Transverse colon (tissue), 4 donors: Measurements from ENCODE around the gene TOGARAM2. TPM values are rescaled to one million over a fixed set of nuclear protein-coding genes. Genes with fewer than 3 reads are reported as not detected.

Source experiments
- DNase-seq: peaks from one replicate; pipeline ENCODE4 v3.0.0-alpha.2; 2019
- H3K27ac ChIP-seq, 4 donors: fragments of 200-600 bp; sonication (generic); 2 replicates each; pipeline ENCODE4 v1.5.1; 2016 to 2018; ENCODE audit warnings: inconsistent platforms in 4 of 4
- H3K27me3 ChIP-seq: fragments of 200-600 bp; sonication (generic); 2 replicates; pipeline ENCODE4 v1.5.1; 2017; ENCODE audit warnings: inconsistent platforms
- H3K36me3 ChIP-seq, 4 donors: fragments of 200-600 bp; sonication (generic); 2 replicates each; pipeline ENCODE4 v1.5.1; 2017 to 2019; ENCODE audit warnings: inconsistent platforms in 4 of 4
- H3K4me1 ChIP-seq, 4 donors: fragments of 200-600 bp; sonication (generic); 2 replicates each; pipeline ENCODE4 v1.5.1; 2017 to 2020; ENCODE audit warnings: inconsistent platforms in 4 of 4
- H3K4me3 ChIP-seq, 4 donors: fragments of 200-600 bp; sonication (generic); 1 replicate in 1 of 4; 2 replicates in 3 of 4; pipeline versions ENCODE4 v1.5.1 to v1.6.1; 2017 to 2019; ENCODE audit warnings: inconsistent platforms in 4 of 4
- H3K9me3 ChIP-seq, 2 donors: fragments of 200-600 bp; sonication (generic); 2 replicates each; pipeline ENCODE4 v1.5.1; 2017 to 2019; ENCODE audit warnings: inconsistent platforms in 2 of 2
- EP300 ChIP-seq: sonication (generic); formaldehyde crosslinking; IDR thresholded peaks from one replicate; pipeline ENCODE4 v1.6.1; 2017; ENCODE audit warnings: antibody characterized with exemption, low read depth
- POLR2A ChIP-seq: fragments of 450-650 bp; IDR thresholded peaks from one replicate; pipeline ENCODE4 v1.6.1; 2016; ENCODE audit warnings: antibody characterized with exemption, mild to moderate bottlenecking, moderate library complexity
- POLR2AphosphoS5 ChIP-seq, 3 donors: sonication (generic); formaldehyde crosslinking; IDR thresholded peaks; one replicate each; pipeline ENCODE4 v1.6.1; 2016; ENCODE audit warnings: antibody characterized with exemption in 3 of 3
- WGBS, 2 donors: methylation state at CpG; one replicate each; pipeline ENCODE4 v1.1.5; 2018; ENCODE audit warnings: low coverage in 1 of 2; 5-methylcytosine and 5-hydroxymethylcytosine counted together
- in situ Hi-C, 4 donors: fragments of 200-750 bp; cut with MboI; loops; one replicate each; pipeline versions ENCODE4 v1.15.0 to v1.15.1; 2017; ENCODE audit warnings: low sequenced_read_pairs in 3 of 4, low pct_ligation_motif_present in 1 of 4, low pct_unique_long_range_greater_than_20kb in 1 of 4
- intact Hi-C: fragments of 100-400 bp; cut with DNase I; formaldehyde crosslinking; loops from one replicate; pipeline ENCODE4 v1.15.1; 2023; ENCODE audit warnings: low total_unique reads
- total RNA-seq, 4 donors: library from RNA; depleted of rRNA; stranded (reverse); fragments of >200 nt; gene quantifications; one replicate each; pipeline ENCODE4 v1.1.0, GENCODE V29; 2016
- TF ChIP-seq, protein P1 (sequence below), 5 experiments: fragments of 200-600 bp in 3 of 5; fragments of 450-650 bp in 2 of 5; sonication (generic) in 3 of 5; IDR thresholded peaks; 1 replicate in 2 of 5; 2 replicates in 3 of 5; pipeline ENCODE4 v1.5.1; 2016 to 2017; ENCODE audit warnings: antibody characterized with exemption in 5 of 5, inconsistent platforms in 3 of 5, mild to moderate bottlenecking in 2 of 5, moderate library complexity in 1 of 5

Gene TOGARAM2
- total RNA-seq, 4 donors from 2014 or later, result 0.79 to 7.1 (median 3.1) TPM; not detected in 1

GRCh38 chr2:29039718-29040480 lies 58.8 kb downstream of the TOGARAM2 start:
- TF ChIP-seq EP300 (no peak), POLR2A (no peak), POLR2AphosphoS5 (IDR thresholded peaks at IDR 0.05) (no peak)
- TF ChIP-seq, protein P1, sequence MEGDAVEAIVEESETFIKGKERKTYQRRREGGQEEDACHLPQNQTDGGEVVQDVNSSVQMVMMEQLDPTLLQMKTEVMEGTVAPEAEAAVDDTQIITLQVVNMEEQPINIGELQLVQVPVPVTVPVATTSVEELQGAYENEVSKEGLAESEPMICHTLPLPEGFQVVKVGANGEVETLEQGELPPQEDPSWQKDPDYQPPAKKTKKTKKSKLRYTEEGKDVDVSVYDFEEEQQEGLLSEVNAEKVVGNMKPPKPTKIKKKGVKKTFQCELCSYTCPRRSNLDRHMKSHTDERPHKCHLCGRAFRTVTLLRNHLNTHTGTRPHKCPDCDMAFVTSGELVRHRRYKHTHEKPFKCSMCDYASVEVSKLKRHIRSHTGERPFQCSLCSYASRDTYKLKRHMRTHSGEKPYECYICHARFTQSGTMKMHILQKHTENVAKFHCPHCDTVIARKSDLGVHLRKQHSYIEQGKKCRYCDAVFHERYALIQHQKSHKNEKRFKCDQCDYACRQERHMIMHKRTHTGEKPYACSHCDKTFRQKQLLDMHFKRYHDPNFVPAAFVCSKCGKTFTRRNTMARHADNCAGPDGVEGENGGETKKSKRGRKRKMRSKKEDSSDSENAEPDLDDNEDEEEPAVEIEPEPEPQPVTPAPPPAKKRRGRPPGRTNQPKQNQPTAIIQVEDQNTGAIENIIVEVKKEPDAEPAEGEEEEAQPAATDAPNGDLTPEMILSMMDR (IDR thresholded peaks at IDR 0.05), result no peak
- in situ Hi-C loops, result no loop called here
- 70 to 87% methylated on average over 4 of the region's 4 CpGs for WGBS, 2 donors

GRCh38 chr2:29040552-29040951 lies 59.5 kb downstream of the TOGARAM2 start:
- H3K27me3 ChIP-seq, result no peaks in the 10 kb centered on the region
- H3K4me1 ChIP-seq, result peaks cover 0 to 8% (median 0%) of the 10 kb centered on the region in 4 donors
- TF ChIP-seq, protein P1 (IDR thresholded peaks at IDR 0.05), result no peak
- no peak for TF ChIP-seq POLR2AphosphoS5 (IDR thresholded peaks at IDR 0.05)
- TF ChIP-seq POLR2A, result no peak
- no peak for TF ChIP-seq EP300
- H3K4me3 ChIP-seq, result no peak overlapping the region
- intact Hi-C loops (no loop called here), in situ Hi-C loops (no loop called here)
- no peak overlapping the region for H3K27ac ChIP-seq
- no peaks in the 10 kb centered on the region for H3K9me3 ChIP-seq
- DNase-seq, result no peak
- WGBS, 2 donors, result 69% methylated on average over 6 of the region's 6 CpGs; no CpG with 5 or more reads in 1 of the 2 donors
- no peaks in the 10 kb centered on the region for H3K36me3 ChIP-seq

More at GRCh38 chr2:29039718-29040480, 58.8 kb downstream of the TOGARAM2 start:
- intact Hi-C loops, result no loop called here
- no peaks in the 10 kb centered on the region for H3K27me3 ChIP-seq
- no peak overlapping the region for H3K27ac ChIP-seq
- H3K9me3 ChIP-seq, result no peaks in the 10 kb centered on the region
- H3K4me3 ChIP-seq, result no peak overlapping the region
- no peaks in the 10 kb centered on the region for H3K36me3 ChIP-seq
- peaks cover 0 to 8% (median 0%) of the 10 kb centered on the region in 4 donors for H3K4me1 ChIP-seq
- DNase-seq, result no peak

DNA sequence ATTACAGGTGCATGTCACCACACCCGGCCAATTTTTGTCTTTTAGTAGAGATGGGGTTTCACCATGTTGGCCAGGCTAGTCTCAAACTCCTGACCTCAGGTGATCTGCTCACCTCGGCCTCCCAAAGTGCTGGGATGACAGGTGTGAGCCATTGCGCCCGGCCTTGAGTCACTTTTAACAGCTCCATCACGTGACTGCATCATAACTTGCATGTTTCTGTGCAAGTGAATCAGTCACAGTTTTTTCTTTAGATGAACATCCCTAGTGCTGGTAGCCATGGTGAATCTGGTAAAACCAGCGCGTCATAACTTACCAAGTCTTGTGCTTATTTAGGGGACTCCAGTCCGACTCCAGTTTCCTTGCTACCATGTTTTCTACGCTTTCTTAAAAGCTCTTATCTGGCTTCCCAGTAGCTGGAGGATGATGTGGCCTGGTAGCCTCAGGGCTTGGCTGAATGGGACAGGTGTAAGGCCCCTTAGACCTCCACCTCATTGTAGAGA lies 60.1 kb downstream of the TOGARAM2 start:
- Histone ChIP-seq H3K9me3 (no peaks in the 10 kb centered on the region), H3K27me3 (no peaks in the 10 kb centered on the region), H3K4me1 (peaks cover 0 to 8% (median 0%) of the 10 kb centered on the region in 4 donors), H3K36me3 (no peaks in the 10 kb centered on the region), H3K4me3 (no peak overlapping the region), H3K27ac (no peak overlapping the region)
- WGBS, 2 donors, result 83 to 91% methylated on average over 8 to 9 of the region's 9 CpGs
- in situ Hi-C loops, result no loop called here
- no peak for DNase-seq
- intact Hi-C loops, result no loop called here
- TF ChIP-seq POLR2AphosphoS5 (IDR thresholded peaks at IDR 0.05) (no peak), EP300 (no peak), POLR2A (no peak)
- TF ChIP-seq, protein P1 (IDR thresholded peaks at IDR 0.05), result no peak

DNA sequence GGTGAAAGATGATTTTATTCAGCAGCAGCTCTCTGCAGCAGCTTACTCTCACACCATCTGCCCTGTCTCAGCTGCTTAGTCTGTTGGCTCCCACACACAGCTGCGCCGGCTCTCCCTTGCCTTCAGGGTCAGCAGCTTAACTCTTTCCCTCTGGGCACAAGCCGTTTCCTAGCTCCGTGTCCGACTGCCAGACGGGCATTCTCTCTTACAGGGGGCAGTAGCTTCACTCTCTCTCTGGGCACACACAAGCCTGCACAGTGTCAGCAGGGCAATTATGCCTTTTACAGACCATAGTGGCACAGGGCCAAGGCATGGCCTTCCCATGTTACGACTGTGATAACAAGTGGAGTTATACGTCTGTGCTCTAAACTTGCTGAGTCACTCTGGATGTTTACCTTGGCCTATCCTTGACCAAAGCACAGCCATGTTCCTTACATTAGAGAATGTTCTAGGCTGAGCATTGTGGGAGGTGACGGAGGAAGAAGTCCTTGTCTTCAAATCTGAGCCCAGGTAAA lies 61.5 kb downstream of the TOGARAM2 start:
- in situ Hi-C loops, result no loop called here
- Histone ChIP-seq H3K4me3 (no peak overlapping the region), H3K27me3 (no peaks in the 10 kb centered on the region), H3K4me1 (peaks cover 0 to 8% (median 0%) of the 10 kb centered on the region in 4 donors), H3K9me3 (no peaks in the 10 kb centered on the region), H3K27ac (no peak overlapping the region), H3K36me3 (no peaks in the 10 kb centered on the region)
- 66 to 71% methylated on average over 5 to 9 of the region's 9 CpGs for WGBS, 2 donors
- no peak for DNase-seq
- intact Hi-C loops, result no loop called here
- TF ChIP-seq, protein P1 (IDR thresholded peaks at IDR 0.05), result no peak
- no peak for TF ChIP-seq POLR2A
- no peak for TF ChIP-seq EP300
- no peak for TF ChIP-seq POLR2AphosphoS5 (IDR thresholded peaks at IDR 0.05)
